DOHH2 (cell line): Measurements from ENCODE around the gene ME3.
"Not testable (repeated sequence)": the region's sequence is repeated elsewhere in the genome, so short reads cannot be mapped to it uniquely, and the experiment has no call there.

Source experiments
- EZH2phosphoT487 ChIP-seq: fragments of 200-600 bp; sonication (generic); IDR thresholded peaks from 2 replicates; pipeline ENCODE4 v1.6.1; 2017; ENCODE audit warnings: borderline replicate concordance, mild to moderate bottlenecking, antibody characterized with exemption, low read length, moderate library complexity, mixed read lengths
- TF ChIP-seq, protein P1 (sequence below): fragments of 200-600 bp; sonication (generic); IDR thresholded peaks from one replicate; pipeline ENCODE4 v1.5.1; 2014; ENCODE audit warnings: antibody characterized with exemption, mild to moderate bottlenecking, low read depth, low read length; ENCODE audit not compliant: poor library complexity, severe bottlenecking

DNA sequence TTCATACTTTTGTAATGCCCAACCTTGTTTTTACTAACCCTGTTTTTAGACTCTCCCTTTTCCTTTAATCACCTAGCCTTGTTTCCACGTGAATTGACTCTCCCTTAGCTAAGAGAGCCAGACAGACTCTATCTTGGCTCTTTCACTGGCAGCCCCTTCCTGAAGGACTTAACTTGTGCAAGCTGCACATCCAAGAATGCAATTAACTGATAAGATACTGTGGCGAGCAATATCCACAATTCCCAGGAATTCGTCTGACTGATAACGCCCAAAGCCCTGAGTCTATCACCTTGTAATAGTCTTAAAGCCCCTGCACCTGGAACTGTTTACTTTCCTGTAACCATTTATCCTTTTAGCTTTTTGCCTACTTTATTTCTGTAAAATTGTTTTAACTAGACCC, 248.9 kb downstream of the ME3 start:
- TF ChIP-seq, protein P1, sequence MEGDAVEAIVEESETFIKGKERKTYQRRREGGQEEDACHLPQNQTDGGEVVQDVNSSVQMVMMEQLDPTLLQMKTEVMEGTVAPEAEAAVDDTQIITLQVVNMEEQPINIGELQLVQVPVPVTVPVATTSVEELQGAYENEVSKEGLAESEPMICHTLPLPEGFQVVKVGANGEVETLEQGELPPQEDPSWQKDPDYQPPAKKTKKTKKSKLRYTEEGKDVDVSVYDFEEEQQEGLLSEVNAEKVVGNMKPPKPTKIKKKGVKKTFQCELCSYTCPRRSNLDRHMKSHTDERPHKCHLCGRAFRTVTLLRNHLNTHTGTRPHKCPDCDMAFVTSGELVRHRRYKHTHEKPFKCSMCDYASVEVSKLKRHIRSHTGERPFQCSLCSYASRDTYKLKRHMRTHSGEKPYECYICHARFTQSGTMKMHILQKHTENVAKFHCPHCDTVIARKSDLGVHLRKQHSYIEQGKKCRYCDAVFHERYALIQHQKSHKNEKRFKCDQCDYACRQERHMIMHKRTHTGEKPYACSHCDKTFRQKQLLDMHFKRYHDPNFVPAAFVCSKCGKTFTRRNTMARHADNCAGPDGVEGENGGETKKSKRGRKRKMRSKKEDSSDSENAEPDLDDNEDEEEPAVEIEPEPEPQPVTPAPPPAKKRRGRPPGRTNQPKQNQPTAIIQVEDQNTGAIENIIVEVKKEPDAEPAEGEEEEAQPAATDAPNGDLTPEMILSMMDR, result not testable (repeated sequence)
- TF ChIP-seq EZH2phosphoT487, result not testable (repeated sequence)
